ENCODE measurements around the gene DEFB118. TPM values are rescaled to one million over a fixed set of nuclear protein-coding genes. Genes with fewer than 3 reads are reported as not detected.

The DEFB118 gene
- total and polyA plus RNA-seq, 2 of the 13 experiments (the other 11 are each of a cell fraction or from before 2014, with no cell fraction given): not detected

GRCh38 chr20:31374346-31374745 is 5.9 kb downstream of the DEFB118 start:
- ATAC-seq (no peak), FAIRE-seq (no peak), DNase-seq (ENCODE audit: low spot score) (no peak)
- Histone ChIP-seq H3K79me2 (ENCODE audit: insufficient read depth, low read length) (no peaks in the 10 kb centered on the region), H3K36me3 (replicated peaks in 1 of 2; ENCODE audit: control insufficient read depth in 1 of 2, insufficient read depth in 2 of 2, low read length in 2 of 2) (no peaks in the 10 kb centered on the region), H3K27me3 (ENCODE audit: control insufficient read depth in 1 of 2, insufficient read depth in 2 of 2, low read length in 2 of 2) (peaks cover 0 to 13% of the 10 kb centered on the region in 2 experiments; a peak in 1 of 5 replicates), H3K4me2 (ENCODE audit: low read depth, low read length) (no peak overlapping the region), H3K4me3 (replicated peaks in 1 of 3; ENCODE audit: insufficient read depth in 1 of 3, low read depth in 2 of 3, low read length in 3 of 3) (no peak overlapping the region), H3K4me1 (ENCODE audit: insufficient read depth, low read length) (no peaks in the 10 kb centered on the region), H3K9ac (ENCODE audit: insufficient read depth, low read depth, low read length) (no peak overlapping the region), H2AFZ (ENCODE audit: low read length) (no peak overlapping the region), H4K20me1 (ENCODE audit: insufficient read depth, low read length) (no peaks in the 10 kb centered on the region), H3K9me3 (ENCODE audit: low read length) (no peaks in the 10 kb centered on the region), H3K27ac (ENCODE audit: extremely low read length, insufficient read depth, low read length) (no peak overlapping the region)
- in situ Hi-C loops (cut with HindIII; ENCODE audit: extremely low pct_ligation_motif_present, low pct_unique_long_range_greater_than_20kb): no loop called here
- WGBS (ENCODE audit: low lambda C conversion rate): under 1% methylated on average over 2 of the region's 2 CpGs
- intact Hi-C loops (cut with micrococcal nuclease; ENCODE audit: unreplicated experiment): no loop called here
- ChIA-PET POLR2A (no interaction called here), CTCF (ENCODE audit: low intra/inter-chr PET ratio, low total read pairs) (no interaction called here)
- BruUV-seq (replicated peaks): no TSS peak
- no peak for TF ChIP-seq HNF1A (IDR thresholded peaks at IDR 0.05; ENCODE audit: low read depth)
- TF ChIP-seq HNF1A (CRISPR knock-in tag; IDR thresholded peaks at IDR 0.05; ENCODE audit: borderline replicate concordance): no peak
- TF ChIP-seq ZNF136 (CRISPR knock-in tag; IDR thresholded peaks at IDR 0.05; ENCODE audit: low read depth): no peak
- no peak for TF ChIP-seq ZNF687 (CRISPR knock-in tag; IDR thresholded peaks at IDR 0.05)
- TF ChIP-seq MXD3 (CRISPR knock-in tag; IDR thresholded peaks at IDR 0.05): no peak
- TF ChIP-seq U2AF1 (optimal IDR thresholded peaks at IDR 0.05; ENCODE audit: low read depth, low read length): no peak
- TF ChIP-seq ZNF614 (CRISPR knock-in tag; IDR thresholded peaks at IDR 0.05; ENCODE audit: borderline replicate concordance): no peak
- TF ChIP-seq HNF1B (CRISPR knock-in tag; IDR thresholded peaks at IDR 0.05): no peak
- TF ChIP-seq MBNL3 (CRISPR knock-in tag; conservative IDR thresholded peaks at IDR 0.05): no peak
- no peak for TF ChIP-seq DR1 (CRISPR knock-in tag; IDR thresholded peaks at IDR 0.05)
- TF ChIP-seq PRDM4 (CRISPR knock-in tag; IDR thresholded peaks at IDR 0.05; ENCODE audit: borderline replicate concordance): no peak
